ENCODE results near the gene CALML3.

The CALML3 gene

DNA sequence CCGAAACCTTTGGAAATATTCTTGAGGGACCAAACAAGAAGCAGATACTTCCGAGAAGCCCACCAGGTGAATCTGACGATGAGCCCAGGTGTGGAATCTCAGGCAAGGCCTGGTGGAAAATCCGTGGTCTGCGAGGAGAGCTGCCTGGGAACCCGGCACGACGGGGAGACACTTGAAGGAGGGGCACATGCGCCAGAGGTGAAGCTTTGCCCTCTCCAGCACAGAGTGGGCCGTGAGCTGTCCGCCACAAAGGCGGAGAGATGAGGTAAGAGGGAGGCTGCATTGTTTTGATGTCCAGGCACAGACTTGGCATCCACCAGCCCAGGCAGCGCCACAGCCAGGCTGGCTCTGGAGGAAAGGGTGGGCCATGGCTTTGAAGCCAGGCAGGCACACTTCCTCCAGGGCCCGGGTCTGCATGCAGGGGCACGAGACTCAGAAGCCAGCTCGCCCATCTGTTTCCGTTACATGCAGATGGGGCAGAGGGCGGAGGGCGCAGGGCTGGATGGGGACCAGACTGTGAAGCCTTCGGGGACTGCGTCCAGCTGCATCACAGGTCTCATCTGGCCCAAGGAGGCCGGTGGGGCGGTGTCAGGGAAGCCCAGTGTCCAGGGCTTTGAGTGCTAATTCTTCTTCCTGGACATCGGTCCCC is 45.4 kb downstream of the CALML3 start:
- 91% methylated on average over 24 of the region's 24 CpGs for WGBS
- Histone ChIP-seq H3K4me3 (ENCODE audit: insufficient read depth in 1 of 2, low read depth in 1 of 2, low read length in 2 of 2) (no peak overlapping the region), H4K91ac (ENCODE audit: low read length) (peak overlapping the region; percentile 66), H3K23ac (ENCODE audit: low read length in 2 of 2) (no peak overlapping the region), H3K4me2 (ENCODE audit: low read length, poor library complexity, severe bottlenecking) (no peak overlapping the region), H3K79me1 (replicated peaks; ENCODE audit: low read length, poor library complexity, severe bottlenecking) (no peaks in the 10 kb centered on the region), H2BK120ac (ENCODE audit: low read depth, low read length) (no peak overlapping the region), H3K18ac (ENCODE audit: low read depth in 1 of 2, low read length in 2 of 2) (peak overlapping the region in 1 of 2 experiments; percentile 48), H3K4ac (ENCODE audit: low read depth in 1 of 2, low read length in 2 of 2) (peak overlapping the region in 1 of 2 experiments; percentile 35), H2BK12ac (ENCODE audit: low read length in 2 of 2) (peak overlapping the region in 1 of 2 experiments; percentile 37), H2AK5ac (ENCODE audit: low read length, severe bottlenecking) (no peak overlapping the region), H3K9ac (ENCODE audit: low read length) (no peak overlapping the region), H4K8ac (ENCODE audit: low read length) (no peak overlapping the region), H3K27me3 (ENCODE audit: control insufficient read depth in 1 of 2, insufficient read depth in 1 of 2, low read length in 2 of 2) (no peaks in the 10 kb centered on the region), H2BK15ac (ENCODE audit: low read depth, poor library complexity, severe bottlenecking) (no peak overlapping the region), H3K4me1 (ENCODE audit: control insufficient read depth, insufficient read depth, low read depth, low read length) (peaks cover 24% of the 10 kb centered on the region), H2AFZ (ENCODE audit: low read depth, low read length) (no peak overlapping the region), H3K9me3 (ENCODE audit: control insufficient read depth, low read length) (no peaks in the 10 kb centered on the region), H3K14ac (ENCODE audit: low read length in 2 of 2) (peak overlapping the region in 1 of 2 experiments; percentile 74), H3K36me3 (ENCODE audit: control insufficient read depth in 1 of 2, insufficient read depth in 2 of 2, low read depth in 1 of 2, low read length in 2 of 2) (no peaks in the 10 kb centered on the region), H2BK5ac (ENCODE audit: low read depth, low read length, poor library complexity, severe bottlenecking) (no peak overlapping the region), H3K27ac (ENCODE audit: low read length, poor library complexity, severe bottlenecking) (no peak overlapping the region)
- no peak for DNase-seq

DNA sequence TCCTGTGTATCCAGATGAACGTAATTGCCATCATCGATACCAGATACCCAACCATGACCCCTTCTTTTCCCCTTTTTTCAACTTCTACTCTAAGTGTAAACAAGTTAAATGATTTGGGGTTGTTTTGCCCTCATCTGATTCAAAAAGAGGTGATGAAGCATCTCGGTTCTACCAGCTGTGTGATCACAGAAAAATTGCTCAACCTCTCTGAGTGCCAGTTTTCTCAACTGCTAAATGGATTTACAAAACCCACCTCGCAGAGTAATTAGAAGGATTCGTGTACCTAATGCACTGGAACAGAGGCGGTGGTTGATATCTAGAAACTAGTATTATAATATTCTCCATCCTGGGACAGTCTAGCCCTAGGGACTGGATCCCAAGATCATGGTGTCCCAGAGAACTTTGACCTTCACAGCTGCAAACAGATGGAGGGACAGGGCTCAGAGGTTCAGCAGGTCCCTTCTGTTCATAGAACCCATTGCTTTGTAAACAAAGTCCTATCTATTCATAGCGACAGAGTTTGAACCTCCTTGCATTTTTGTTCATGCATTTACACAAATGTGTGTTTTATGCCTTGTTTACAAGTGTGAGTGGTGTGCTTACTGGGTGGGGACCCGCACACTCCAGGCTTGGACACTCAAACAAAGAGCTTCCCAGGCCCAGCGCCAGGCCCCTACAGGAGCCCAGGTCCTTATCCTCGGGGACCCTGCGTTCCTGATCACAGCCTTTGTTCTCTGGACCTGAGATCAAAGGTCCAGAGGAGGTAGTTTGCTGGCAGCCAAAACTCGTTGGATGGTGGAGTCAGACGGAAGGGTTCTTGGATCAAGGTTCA is 46.4 kb downstream of the CALML3 start:
- Histone ChIP-seq H3K4me3 (ENCODE audit: insufficient read depth in 1 of 2, low read depth in 1 of 2, low read length in 2 of 2) (no peak overlapping the region), H2BK5ac (ENCODE audit: low read depth, low read length, poor library complexity, severe bottlenecking) (no peak overlapping the region), H2BK120ac (ENCODE audit: low read depth, low read length) (no peak overlapping the region), H3K4me2 (ENCODE audit: low read length, poor library complexity, severe bottlenecking) (no peak overlapping the region), H2BK15ac (ENCODE audit: low read depth, poor library complexity, severe bottlenecking) (no peak overlapping the region), H2AFZ (ENCODE audit: low read depth, low read length) (no peak overlapping the region), H4K91ac (ENCODE audit: low read length) (no peak overlapping the region), H3K79me1 (replicated peaks; ENCODE audit: low read length, poor library complexity, severe bottlenecking) (no peaks in the 10 kb centered on the region), H3K36me3 (ENCODE audit: control insufficient read depth in 1 of 2, insufficient read depth in 2 of 2, low read depth in 1 of 2, low read length in 2 of 2) (no peaks in the 10 kb centered on the region), H3K9ac (ENCODE audit: low read length) (no peak overlapping the region), H2BK12ac (ENCODE audit: low read length in 2 of 2) (no peak overlapping the region), H3K18ac (ENCODE audit: low read depth in 1 of 2, low read length in 2 of 2) (no peak overlapping the region), H3K4ac (ENCODE audit: low read depth in 1 of 2, low read length in 2 of 2) (no peak overlapping the region), H2AK5ac (ENCODE audit: low read length, severe bottlenecking) (no peak overlapping the region), H3K27ac (ENCODE audit: low read length, poor library complexity, severe bottlenecking) (no peak overlapping the region), H3K4me1 (ENCODE audit: control insufficient read depth, insufficient read depth, low read depth, low read length) (peaks cover 27% of the 10 kb centered on the region), H4K8ac (ENCODE audit: low read length) (no peak overlapping the region), H3K23ac (ENCODE audit: low read length in 2 of 2) (no peak overlapping the region), H3K14ac (ENCODE audit: low read length in 2 of 2) (no peak overlapping the region), H3K27me3 (ENCODE audit: control insufficient read depth in 1 of 2, insufficient read depth in 1 of 2, low read length in 2 of 2) (no peaks in the 10 kb centered on the region), H3K9me3 (ENCODE audit: control insufficient read depth, low read length) (no peaks in the 10 kb centered on the region)
- 85% methylated on average over 10 of the region's 13 CpGs for WGBS
- no peak for DNase-seq

DNA sequence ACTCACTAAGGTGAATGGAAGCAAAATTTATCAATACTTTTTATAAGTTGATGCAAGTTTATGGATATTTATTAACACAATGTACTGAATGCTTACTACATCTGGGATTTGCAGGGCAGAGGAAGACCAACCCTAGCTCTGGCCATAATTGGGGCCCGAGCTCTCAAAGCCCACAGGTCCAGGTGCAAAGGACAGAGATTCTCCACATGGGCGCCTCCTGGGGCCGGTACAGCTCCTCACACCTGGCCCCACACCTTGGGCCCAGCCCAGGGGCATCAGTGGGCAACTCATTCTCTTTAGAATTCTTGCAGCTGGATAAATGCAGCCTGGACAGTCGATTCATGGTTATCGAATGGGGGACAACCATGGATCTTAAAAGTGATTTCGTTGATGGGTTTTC is 47.1 kb downstream of the CALML3 start:
- Histone ChIP-seq H3K27me3 (ENCODE audit: control insufficient read depth in 1 of 2, insufficient read depth in 1 of 2, low read length in 2 of 2) (no peaks in the 10 kb centered on the region), H3K79me1 (replicated peaks; ENCODE audit: low read length, poor library complexity, severe bottlenecking) (no peaks in the 10 kb centered on the region), H4K8ac (ENCODE audit: low read length) (no peak overlapping the region), H2BK15ac (ENCODE audit: low read depth, poor library complexity, severe bottlenecking) (no peak overlapping the region), H3K23ac (ENCODE audit: low read length in 2 of 2) (no peak overlapping the region), H2AFZ (ENCODE audit: low read depth, low read length) (no peak overlapping the region), H2AK5ac (ENCODE audit: low read length, severe bottlenecking) (no peak overlapping the region), H3K14ac (ENCODE audit: low read length in 2 of 2) (no peak overlapping the region), H3K9ac (ENCODE audit: low read length) (no peak overlapping the region), H3K9me3 (ENCODE audit: control insufficient read depth, low read length) (no peaks in the 10 kb centered on the region), H3K36me3 (ENCODE audit: control insufficient read depth in 1 of 2, insufficient read depth in 2 of 2, low read depth in 1 of 2, low read length in 2 of 2) (no peaks in the 10 kb centered on the region), H3K4ac (ENCODE audit: low read depth in 1 of 2, low read length in 2 of 2) (no peak overlapping the region), H2BK5ac (ENCODE audit: low read depth, low read length, poor library complexity, severe bottlenecking) (no peak overlapping the region), H2BK120ac (ENCODE audit: low read depth, low read length) (no peak overlapping the region), H4K91ac (ENCODE audit: low read length) (no peak overlapping the region), H3K18ac (ENCODE audit: low read depth in 1 of 2, low read length in 2 of 2) (no peak overlapping the region), H3K27ac (ENCODE audit: low read length, poor library complexity, severe bottlenecking) (no peak overlapping the region), H2BK12ac (ENCODE audit: low read length in 2 of 2) (no peak overlapping the region), H3K4me2 (ENCODE audit: low read length, poor library complexity, severe bottlenecking) (no peak overlapping the region), H3K4me3 (ENCODE audit: insufficient read depth in 1 of 2, low read depth in 1 of 2, low read length in 2 of 2) (no peak overlapping the region), H3K4me1 (ENCODE audit: control insufficient read depth, insufficient read depth, low read depth, low read length) (peaks cover 30% of the 10 kb centered on the region)
- WGBS = 93% methylated on average over 6 of the region's 6 CpGs
- no peak for DNase-seq

DNA sequence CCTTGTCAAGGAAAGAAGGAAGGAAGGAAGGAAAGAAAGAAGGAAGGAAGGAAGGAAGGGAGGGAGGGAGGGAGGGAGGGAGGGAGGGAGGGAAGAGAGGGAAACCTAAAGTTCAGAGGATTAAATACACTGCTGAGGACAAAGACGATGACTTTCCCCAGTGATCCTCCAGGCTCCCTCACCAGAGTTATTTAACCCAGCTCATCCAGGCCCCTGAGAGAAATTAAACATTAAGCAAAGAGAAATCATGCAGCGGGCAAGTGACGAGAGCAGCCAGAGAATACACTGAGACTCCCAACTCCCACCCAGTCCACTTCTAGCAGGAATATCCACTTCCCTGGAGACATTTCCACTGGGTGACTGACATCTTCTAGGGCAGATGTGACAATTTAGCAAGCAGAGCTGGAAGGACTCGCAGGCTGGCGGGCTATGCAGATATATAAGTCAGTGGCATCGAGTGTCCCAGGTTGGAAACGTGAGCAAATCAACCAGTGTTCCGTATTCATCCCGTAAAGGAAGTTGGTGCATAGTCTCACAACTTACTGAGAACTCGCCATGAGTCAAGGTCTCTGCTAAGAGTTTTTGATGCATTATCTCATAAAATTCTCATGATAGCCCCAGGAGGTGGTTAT is 48.7 kb downstream of the CALML3 start:
- Histone ChIP-seq H3K9me3 (ENCODE audit: control insufficient read depth, low read length) (no peaks in the 10 kb centered on the region), H3K27ac (ENCODE audit: low read length, poor library complexity, severe bottlenecking) (peak overlapping the region; percentile 28), H3K18ac (ENCODE audit: low read depth in 1 of 2, low read length in 2 of 2) (no peak overlapping the region), H3K27me3 (ENCODE audit: control insufficient read depth in 1 of 2, insufficient read depth in 1 of 2, low read length in 2 of 2) (no peaks in the 10 kb centered on the region), H3K4me2 (ENCODE audit: low read length, poor library complexity, severe bottlenecking) (no peak overlapping the region), H2AFZ (ENCODE audit: low read depth, low read length) (no peak overlapping the region), H3K36me3 (ENCODE audit: control insufficient read depth in 1 of 2, insufficient read depth in 2 of 2, low read depth in 1 of 2, low read length in 2 of 2) (no peaks in the 10 kb centered on the region), H3K9ac (ENCODE audit: low read length) (no peak overlapping the region), H2AK5ac (ENCODE audit: low read length, severe bottlenecking) (no peak overlapping the region), H2BK5ac (ENCODE audit: low read depth, low read length, poor library complexity, severe bottlenecking) (no peak overlapping the region), H3K4ac (ENCODE audit: low read depth in 1 of 2, low read length in 2 of 2) (no peak overlapping the region), H2BK120ac (ENCODE audit: low read depth, low read length) (no peak overlapping the region), H3K23ac (ENCODE audit: low read length in 2 of 2) (no peak overlapping the region), H3K79me1 (replicated peaks; ENCODE audit: low read length, poor library complexity, severe bottlenecking) (no peaks in the 10 kb centered on the region), H4K8ac (ENCODE audit: low read length) (no peak overlapping the region), H2BK15ac (ENCODE audit: low read depth, poor library complexity, severe bottlenecking) (no peak overlapping the region), H2BK12ac (ENCODE audit: low read length in 2 of 2) (no peak overlapping the region), H3K4me1 (ENCODE audit: control insufficient read depth, insufficient read depth, low read depth, low read length) (peaks cover 33% of the 10 kb centered on the region), H3K14ac (ENCODE audit: low read length in 2 of 2) (no peak overlapping the region), H3K4me3 (ENCODE audit: insufficient read depth in 1 of 2, low read depth in 1 of 2, low read length in 2 of 2) (no peak overlapping the region), H4K91ac (ENCODE audit: low read length) (no peak overlapping the region)
- DNase-seq = no peak
- WGBS = 92% methylated on average over 10 of the region's 10 CpGs

Data from mesenchymal stem cell (in vitro differentiated cells and primary cell).